HG02642 (cell line): Measurements from ENCODE around the gene PRSS50.

Experiments used
- ATAC-seq: cut with Tn5 transposase; IDR thresholded peaks from one replicate; pipeline ENCODE4 v1.9.1; 2021; ENCODE audit warnings: mild to moderate bottlenecking; ENCODE audit not compliant: unreplicated experiment, poor library complexity

Gene PRSS50

GRCh38 chr3:46673151-46674030 is 44.3 kb downstream of the PRSS50 start:
- no peak for ATAC-seq

- no peak for ATAC-seq
Measured at GRCh38 chr3:46672349-46672695, 45.3 kb downstream of the PRSS50 start.

GRCh38 chr3:46671541-46672348 is 45.9 kb downstream of the PRSS50 start:
- no peak for ATAC-seq

GRCh38 chr3:46670891-46671427 is 46.7 kb downstream of the PRSS50 start:
- no peak for ATAC-seq

GRCh38 chr3:46670000-46670890 is 47.4 kb downstream of the PRSS50 start:
- ATAC-seq = no peak

GRCh38 chr3:46669191-46669999 is 48.3 kb downstream of the PRSS50 start:
- ATAC-seq = no peak

GRCh38 chr3:46668591-46668990 is 49.1 kb downstream of the PRSS50 start:
- no peak for ATAC-seq

GRCh38 chr3:46668116-46668515 is 49.6 kb downstream of the PRSS50 start:
- ATAC-seq = no peak

- no peak for ATAC-seq
Measured at GRCh38 chr3:46667657-46668056, 50.0 kb downstream of the PRSS50 start.

- no peak for ATAC-seq
Measured at GRCh38 chr3:46667061-46667621, 50.5 kb downstream of the PRSS50 start.

GRCh38 chr3:46666453-46666845 is 51.2 kb downstream of the PRSS50 start:
- ATAC-seq = no peak

GRCh38 chr3:46665763-46666452 is 51.8 kb downstream of the PRSS50 start:
- no peak for ATAC-seq

- ATAC-seq = no peak
Measured at GRCh38 chr3:46664971-46665762, 52.5 kb downstream of the PRSS50 start.

- ATAC-seq = no peak
Measured at GRCh38 chr3:46664188-46664970, 53.3 kb downstream of the PRSS50 start.

- no peak for ATAC-seq
Measured at GRCh38 chr3:46663591-46664135, 54.0 kb downstream of the PRSS50 start.

GRCh38 chr3:46662771-46663551 is 54.7 kb downstream of the PRSS50 start:
- no peak for ATAC-seq
